ENCODE results near the gene TGFA.

The TGFA gene

GRCh38 chr2:70499253-70499652, 54.4 kb downstream of the TGFA start:
- DNase-seq (ENCODE audit: low read depth in 2 of 3, low spot score in 1 of 3), result no peak

GRCh38 chr2:70498528-70498927, 55.1 kb downstream of the TGFA start:
- DNase-seq (ENCODE audit: low read depth in 2 of 3, low spot score in 1 of 3), result no peak

- DNase-seq (ENCODE audit: low read depth in 2 of 3, low spot score in 1 of 3), result no peak
Observed at GRCh38 chr2:70498054-70498453, 55.6 kb downstream of the TGFA start.

- no peak for DNase-seq (ENCODE audit: low read depth in 2 of 3, low spot score in 1 of 3)
Observed at GRCh38 chr2:70496819-70497218, 56.8 kb downstream of the TGFA start.

GRCh38 chr2:70494293-70494886, 59.2 kb downstream of the TGFA start:
- no peak for DNase-seq (ENCODE audit: low read depth in 2 of 3, low spot score in 1 of 3)

GRCh38 chr2:70490381-70490780, 63.2 kb downstream of the TGFA start:
- no peak for DNase-seq (ENCODE audit: low read depth in 2 of 3, low spot score in 1 of 3)

- no peak for DNase-seq (ENCODE audit: low read depth in 2 of 3, low spot score in 1 of 3)
Observed at GRCh38 chr2:70489165-70489564, 64.5 kb downstream of the TGFA start.

- no peak for DNase-seq (ENCODE audit: low read depth in 2 of 3, low spot score in 1 of 3)
Observed at GRCh38 chr2:70484086-70484485, 69.5 kb downstream of the TGFA start.

GRCh38 chr2:70482401-70482800, 71.2 kb downstream of the TGFA start:
- no peak for DNase-seq (ENCODE audit: low read depth in 2 of 3, low spot score in 1 of 3)

- no peak for DNase-seq (ENCODE audit: low read depth in 2 of 3, low spot score in 1 of 3)
Observed at GRCh38 chr2:70480468-70480867, 73.2 kb downstream of the TGFA start.

- DNase-seq (ENCODE audit: low read depth in 2 of 3, low spot score in 1 of 3), result no peak
Observed at GRCh38 chr2:70479816-70480215, 73.8 kb downstream of the TGFA start.

GRCh38 chr2:70477441-70477844, 76.2 kb downstream of the TGFA start:
- no peak for DNase-seq (ENCODE audit: low read depth in 2 of 3, low spot score in 1 of 3)

GRCh38 chr2:70475266-70475665, 78.4 kb downstream of the TGFA start:
- DNase-seq (ENCODE audit: low read depth in 2 of 3, low spot score in 1 of 3), result no peak

- no peak for DNase-seq (ENCODE audit: low read depth in 2 of 3, low spot score in 1 of 3)
Observed at GRCh38 chr2:70474256-70474848, 79.3 kb downstream of the TGFA start.

GRCh38 chr2:70473101-70473722, 80.4 kb downstream of the TGFA start:
- DNase-seq (ENCODE audit: low read depth in 2 of 3, low spot score in 1 of 3), result no peak

GRCh38 chr2:70472221-70472890, 81.3 kb downstream of the TGFA start:
- DNase-seq (ENCODE audit: low read depth in 2 of 3, low spot score in 1 of 3), result no peak

GRCh38 chr2:70471129-70471528, 82.5 kb downstream of the TGFA start:
- no peak for DNase-seq (ENCODE audit: low read depth in 2 of 3, low spot score in 1 of 3)

- DNase-seq (ENCODE audit: low read depth in 2 of 3, low spot score in 1 of 3), result no peak
Observed at GRCh38 chr2:70469961-70470360, 83.7 kb downstream of the TGFA start.

- no peak for DNase-seq (ENCODE audit: low read depth in 2 of 3, low spot score in 1 of 3)
Observed at GRCh38 chr2:70469435-70469834, 84.2 kb downstream of the TGFA start.

GRCh38 chr2:70468878-70469277, 84.7 kb downstream of the TGFA start:
- DNase-seq (ENCODE audit: low read depth in 2 of 3, low spot score in 1 of 3), result no peak

GRCh38 chr2:70467831-70468779, 85.5 kb downstream of the TGFA start:
- DNase-seq (ENCODE audit: low read depth in 2 of 3, low spot score in 1 of 3), result no peak

All from stimulated activated CD4-positive, alpha-beta T cell treated with anti-CD3 and anti-CD28 coated beads, Interleukin-12 subunit alpha, Interleukin-12 subunit beta, amount 100 ng/mL, for 48 hours (primary cell).